Esophagus squamous epithelium (tissue), 5 donors: ENCODE data around the gene CCDC192. TPM values are rescaled to one million over a fixed set of nuclear protein-coding genes. Genes with fewer than 3 reads are reported as not detected.

Experiments used
- DNase-seq: peaks from one replicate; lab custom pipeline; 2025; lab: John Stamatoyannopoulos, UW
- H3K27ac ChIP-seq, 4 donors: fragments of 200-600 bp; sonication (generic); one replicate each; pipeline ENCODE4 v1.5.1; 2016 to 2019; ENCODE audit warnings: mild to moderate bottlenecking in 1 of 4
- H3K27me3 ChIP-seq, 4 donors: fragments of 200-600 bp; sonication (generic); 1 replicate in 3 of 4; 2 replicates in 1 of 4; pipeline versions ENCODE4 v1.5.1 to v1.6.0; 2017 to 2021; ENCODE audit warnings: antibody characterized with exemption in 1 of 4
- H3K36me3 ChIP-seq, 3 donors: fragments of 200-600 bp; sonication (generic); one replicate each; pipeline ENCODE4 v1.5.1; 2016 to 2019
- H3K4me1 ChIP-seq, 3 donors: fragments of 200-600 bp; sonication (generic); one replicate each; pipeline ENCODE4 v1.5.1; 2017 to 2019
- H3K4me3 ChIP-seq, 4 donors: fragments of 200-600 bp; sonication (generic); 1 replicate in 3 of 4; 2 replicates in 1 of 4; pipeline ENCODE4 v1.5.1; 2016 to 2019; ENCODE audit warnings: mild to moderate bottlenecking in 2 of 4, moderate library complexity in 1 of 4
- H3K9me3 ChIP-seq, 3 donors: fragments of 200-600 bp; sonication (generic); one replicate each; pipeline ENCODE4 v1.5.1; 2016 to 2019
- CTCF ChIP-seq, 6 experiments: fragments of 450-650 bp in 4 of 6; fragments of 200-600 bp in 2 of 6; sonication (generic) in 2 of 6; IDR thresholded peaks; one replicate each; pipeline ENCODE4 v1.5.1; 2016 to 2019; ENCODE audit warnings: antibody characterized with exemption in 6 of 6, mild to moderate bottlenecking in 4 of 6, moderate library complexity in 4 of 6
- POLR2A ChIP-seq, 4 donors: fragments of 450-650 bp; IDR thresholded peaks; one replicate each; pipeline ENCODE4 v1.6.1; 2017; ENCODE audit warnings: antibody characterized with exemption in 4 of 4, mild to moderate bottlenecking in 4 of 4, moderate library complexity in 3 of 4
- WGBS, 2 donors: methylation state at CpG; one replicate each; pipeline ENCODE4 v1.1.5; 2018; 5-methylcytosine and 5-hydroxymethylcytosine counted together
- intact Hi-C: fragments of 100-400 bp; cut with DNase I; formaldehyde crosslinking; loops from one replicate; pipeline ENCODE4 v1.15.0; 2022
- total RNA-seq, 4 donors: library from RNA; depleted of rRNA; stranded (reverse); fragments of >200 nt; gene quantifications; one replicate each; pipeline ENCODE4 v1.1.0, GENCODE V29; 2016
- donor health status: DM: yes; HTN: yes; CAD: no.

CCDC192 gene
- total RNA-seq, 4 donors from 2014 or later, result not detected

- 85 to 86% methylated on average over 6 of the region's 6 CpGs for WGBS, 2 donors
- intact Hi-C loops, result no loop called here
- H3K36me3 ChIP-seq, result no peaks in the 10 kb centered on the region
- H3K27ac ChIP-seq, result no peak overlapping the region
- TF ChIP-seq POLR2A (IDR thresholded peaks at IDR 0.05) (no peak), CTCF (IDR thresholded peaks at IDR 0.05) (no peak)
- H3K9me3 ChIP-seq, result no peaks in the 10 kb centered on the region
- no peak overlapping the region for H3K4me3 ChIP-seq
- no peaks in the 10 kb centered on the region for H3K4me1 ChIP-seq
- H3K27me3 ChIP-seq, result peaks cover 0 to 4% (median 0%) of the 10 kb centered on the region in 4 donors
- DNase-seq, result no peak
Measured at GRCh38 chr5:127827451-127827850, 124.3 kb downstream of the CCDC192 start.

GRCh38 chr5:127830157-127830556, 127.0 kb downstream of the CCDC192 start:
- intact Hi-C loops, result no loop called here
- no peaks in the 10 kb centered on the region for H3K9me3 ChIP-seq
- H3K27ac ChIP-seq, result no peak overlapping the region
- TF ChIP-seq CTCF (IDR thresholded peaks at IDR 0.05) (no peak), POLR2A (IDR thresholded peaks at IDR 0.05) (no peak)
- peaks cover 0 to 11% (median 4%) of the 10 kb centered on the region in 3 donors for H3K4me1 ChIP-seq
- H3K36me3 ChIP-seq, result no peaks in the 10 kb centered on the region
- H3K27me3 ChIP-seq, result peaks cover 0 to 4% (median 0%) of the 10 kb centered on the region in 4 donors
- no peak overlapping the region for H3K4me3 ChIP-seq
- 88 to 92% methylated on average over 3 of the region's 3 CpGs for WGBS, 2 donors
- no peak for DNase-seq

GRCh38 chr5:127830829-127831598, 127.8 kb downstream of the CCDC192 start:
- no peak for DNase-seq
- H3K27me3 ChIP-seq, result peaks cover 0 to 4% (median 0%) of the 10 kb centered on the region in 4 donors
- no peaks in the 10 kb centered on the region for H3K36me3 ChIP-seq
- no peak overlapping the region for H3K27ac ChIP-seq
- no peaks in the 10 kb centered on the region for H3K9me3 ChIP-seq
- 82 to 86% methylated on average over 5 of the region's 5 CpGs for WGBS, 2 donors
- H3K4me1 ChIP-seq, result peaks cover 0 to 11% (median 4%) of the 10 kb centered on the region in 3 donors
- intact Hi-C loops, result no loop called here
- TF ChIP-seq POLR2A (IDR thresholded peaks at IDR 0.05) (no peak), CTCF (IDR thresholded peaks at IDR 0.05) (no peak)
- no peak overlapping the region for H3K4me3 ChIP-seq

- WGBS, 2 donors, result 80 to 82% methylated on average over 5 of the region's 5 CpGs
- Histone ChIP-seq H3K4me1 (peaks cover 0 to 11% (median 4%) of the 10 kb centered on the region in 3 donors), H3K9me3 (no peaks in the 10 kb centered on the region), H3K27ac (no peak overlapping the region), H3K27me3 (peaks cover 0 to 4% (median 0%) of the 10 kb centered on the region in 4 donors), H3K4me3 (no peak overlapping the region), H3K36me3 (no peaks in the 10 kb centered on the region)
- intact Hi-C loops, result no loop called here
- no peak for DNase-seq
- TF ChIP-seq POLR2A (IDR thresholded peaks at IDR 0.05) (no peak), CTCF (IDR thresholded peaks at IDR 0.05) (no peak)
Measured at GRCh38 chr5:127832067-127832466, 128.9 kb downstream of the CCDC192 start.

- DNase-seq, result no peak
- intact Hi-C loops, result no loop called here
- 21 to 34% methylated on average over 2 of the region's 2 CpGs for WGBS, 2 donors
- H3K27ac ChIP-seq, result no peak overlapping the region
- H3K36me3 ChIP-seq, result no peaks in the 10 kb centered on the region
- H3K9me3 ChIP-seq, result no peaks in the 10 kb centered on the region
- TF ChIP-seq CTCF (IDR thresholded peaks at IDR 0.05) (no peak), POLR2A (IDR thresholded peaks at IDR 0.05) (no peak)
- H3K4me1 ChIP-seq, result peaks cover 0 to 11% (median 4%) of the 10 kb centered on the region in 3 donors
- no peak overlapping the region for H3K4me3 ChIP-seq
- peaks cover 0 to 3% (median 0%) of the 10 kb centered on the region in 4 donors for H3K27me3 ChIP-seq
Measured at GRCh38 chr5:127834094-127834531, 130.9 kb downstream of the CCDC192 start.
